HepG2 (cell line): Measurements from ENCODE around the gene F12. TPM values are rescaled to one million over a fixed set of nuclear protein-coding genes. Genes with fewer than 3 reads are reported as not detected.
A peak's percentile ranks its signal among the peaks of the same experiment; 100 is the strongest.

Experiments
- ATAC-seq: fragments of 200-7000 bp; cut with Tn5 transposase; 3 replicates; pipeline ENCODE4 v1.9.1; 2020; ENCODE audit warnings: mild to moderate bottlenecking, moderate library complexity
- BruUV-seq: library from RNA; stranded (reverse); fragments of 400-500 nt; replicated peaks from 2 replicates; lab custom pipeline; 2021; lab: Mats Ljungman, UMichigan
- CTCF ChIA-PET: fragments of 300-600 bp; formaldehyde crosslinking; extraction: SDS; loops from one replicate; lab custom pipeline; 2021; ENCODE audit warnings: low total read pairs, inconsistent platforms, low intra/inter-chr PET ratio; lab: Yijun Ruan, JAX
- POLR2A ChIA-PET: fragments of 350-600 bp; sonication (Branson Sonifier 250); formaldehyde crosslinking; loops from one replicate; lab custom pipeline; 2020; ENCODE audit warnings: antibody characterized with exemption, inconsistent platforms; lab: Yijun Ruan, JAX
- DNase-seq: peaks from one replicate; pipeline ENCODE4 v3.0.0-alpha.2; 2015; ENCODE audit warnings: low spot score
- FAIRE-seq: peaks from 3 replicates; lab custom pipeline; 2011; peaks lifted over from hg19 to GRCh38; lab: Jason Lieb, UNC
- H2AFZ ChIP-seq: one replicate; pipeline ENCODE4 v1.6.1; 2011; ENCODE audit warnings: low read length, inconsistent platforms
- H3K27ac ChIP-seq: fragments of 300-600 bp; 3 replicates; pipeline ENCODE4 v1.8.0; 2011; ENCODE audit warnings: mixed run types, mild to moderate bottlenecking, mixed read lengths, low read length, inconsistent platforms; ENCODE audit not compliant: insufficient read depth; ENCODE audit errors: extremely low read length
- H3K27me3 ChIP-seq, 2 experiments: fragments of 200-600 bp in 1 of 2; 2 replicates in 1 of 2; 3 replicates in 1 of 2; pipeline versions ENCODE4 v1.6.0 to v1.8.0; 2011; ENCODE audit warnings: low read length in 2 of 2, mild to moderate bottlenecking in 2 of 2, moderate library complexity in 2 of 2, inconsistent platforms in 1 of 2; ENCODE audit not compliant: insufficient read depth in 2 of 2, control insufficient read depth in 1 of 2
- H3K36me3 ChIP-seq, 2 experiments: fragments of 200-600 bp in 1 of 2; replicated peaks in 1 of 2; 2 replicates in 1 of 2; 3 replicates in 1 of 2; pipeline versions ENCODE4 v1.5.1 to v1.8.0; 2011; ENCODE audit warnings: low read length in 2 of 2, inconsistent platforms in 1 of 2; ENCODE audit not compliant: insufficient read depth in 2 of 2, control insufficient read depth in 1 of 2
- H3K4me1 ChIP-seq: 2 replicates; pipeline ENCODE4 v1.5.1; 2012; ENCODE audit warnings: low read length, inconsistent platforms; ENCODE audit not compliant: insufficient read depth
- H3K4me2 ChIP-seq: 2 replicates; pipeline ENCODE4 v1.6.0; 2011; ENCODE audit warnings: low read depth, low read length, inconsistent platforms
- H3K4me3 ChIP-seq, 3 experiments: fragments of 200-600 bp in 1 of 3; sonication (generic), shearing (Covaris generic) in 1 of 3; replicated peaks in 1 of 3; 2 replicates each; pipeline ENCODE4 v1.5.1; 2011 to 2016; ENCODE audit warnings: low read length in 3 of 3, inconsistent platforms in 2 of 3, low read depth in 2 of 3, mild to moderate bottlenecking in 2 of 3, control low read depth in 1 of 3, mixed read lengths in 1 of 3; ENCODE audit not compliant: insufficient read depth in 1 of 3
- H3K79me2 ChIP-seq: one replicate; pipeline ENCODE4 v1.6.1; 2011; ENCODE audit warnings: low read length, inconsistent platforms; ENCODE audit not compliant: insufficient read depth
- H3K9ac ChIP-seq: 2 replicates; pipeline ENCODE4 v1.6.0; 2011; ENCODE audit warnings: mild to moderate bottlenecking, low read depth, low read length, inconsistent platforms; ENCODE audit not compliant: insufficient read depth
- H3K9me3 ChIP-seq: 2 replicates; pipeline ENCODE4 v1.5.1; 2012; ENCODE audit warnings: mild to moderate bottlenecking, low read length
- H4K20me1 ChIP-seq: 2 replicates; pipeline ENCODE4 v1.6.0; 2011; ENCODE audit warnings: inconsistent platforms, mild to moderate bottlenecking, low read length, moderate library complexity; ENCODE audit not compliant: insufficient read depth
- CBX5 ChIP-seq: sonication (generic); formaldehyde crosslinking; IDR thresholded peaks from 2 replicates; pipeline ENCODE4 v1.4.0; 2020; ENCODE audit warnings: missing genetic modification reagents, borderline replicate concordance
- CENPT ChIP-seq: sonication (generic); formaldehyde crosslinking; IDR thresholded peaks from 2 replicates; pipeline ENCODE4 v1.8.0; 2022; ENCODE audit warnings: low read depth, mild to moderate bottlenecking, moderate library complexity, missing genetic modification reagents
- HNRNPL ChIP-seq: fragments of 200-400 bp; formaldehyde crosslinking; IDR thresholded peaks from 2 replicates; pipeline ENCODE4 v1.6.1; 2017; ENCODE audit warnings: mild to moderate bottlenecking, low read depth, low read length
- MTF2 ChIP-seq: sonication (generic); formaldehyde crosslinking; IDR thresholded peaks from 2 replicates; pipeline ENCODE4 v1.5.0; 2020; ENCODE audit warnings: missing genetic modification reagents, borderline replicate concordance
- RXRA ChIP-seq: sonication (generic); formaldehyde crosslinking; IDR thresholded peaks from 2 replicates; pipeline ENCODE4 v1.5.1; 2020; ENCODE audit warnings: missing genetic modification reagents
- TFDP2 ChIP-seq: sonication (generic); formaldehyde crosslinking; IDR thresholded peaks from 2 replicates; pipeline ENCODE4 v1.4.0; 2020; ENCODE audit warnings: missing genetic modification reagents
- ZNF205 ChIP-seq: IDR thresholded peaks from 2 replicates; pipeline ENCODE4 v1.6.1; 2018; ENCODE audit warnings: missing biosample characterization, missing genetic modification reagents
- ZNF263 ChIP-seq: sonication (generic); formaldehyde crosslinking; IDR thresholded peaks from 2 replicates; pipeline ENCODE4 v1.4.0; 2020; ENCODE audit warnings: missing genetic modification reagents
- ZNF746 ChIP-seq: sonication (generic); formaldehyde crosslinking; IDR thresholded peaks from 2 replicates; pipeline ENCODE4 v1.8.0; 2022; ENCODE audit warnings: mild to moderate bottlenecking, missing genetic modification reagents
- WGBS: methylation state at CpG from one replicate; pipeline ENCODE4 v1.1.6; 2017; ENCODE audit warnings: low lambda C conversion rate; 5-methylcytosine and 5-hydroxymethylcytosine counted together
- in situ Hi-C: cut with HindIII; loops from 2 replicates; pipeline ENCODE4 v1.10.0; 2017; ENCODE audit warnings: low pct_unique_long_range_greater_than_20kb; ENCODE audit not compliant: extremely low pct_ligation_motif_present
- intact Hi-C: fragments of 100-400 bp; cut with micrococcal nuclease; formaldehyde crosslinking; loops from one replicate; pipeline ENCODE4 v1.10.0; 2022; ENCODE audit not compliant: unreplicated experiment
- polyA plus RNA-seq, 8 experiments: library from polyadenylated mRNA; depleted of rRNA in 3 of 8; stranded (reverse) in 7 of 8; unstranded in 1 of 8; fragments of >200 nt; fragmentation: Illumina TruSeq in 4 of 8; extraction: Trizol in 4 of 8; gene quantifications; 2 replicates each; pipeline versions ENCODE4 v1.2.1 to v1.2.3, GENCODE V29; 2011 to 2016; ENCODE audit warnings: low read depth in 4 of 8, missing spikeins in 1 of 8, mixed read lengths in 1 of 8; ENCODE audit not compliant: insufficient read depth in 1 of 8
- total RNA-seq, 5 experiments: library from RNA; depleted of rRNA; stranded (reverse); fragments of >200 nt; fragmentation: Illumina TruSeq; extraction: Trizol; gene quantifications; 2 replicates each; pipeline ENCODE4 v1.2.3, GENCODE V29; 2016; ENCODE audit warnings: low read depth in 1 of 5
- TF ChIP-seq, protein P1 (sequence below): IDR thresholded peaks from 2 replicates; pipeline ENCODE4 v1.6.1; 2018; ENCODE audit warnings: missing genetic modification reagents, mild to moderate bottlenecking, missing compliant biosample characterization
- TF ChIP-seq, protein P2 (sequence below): IDR thresholded peaks from 2 replicates; pipeline ENCODE4 v1.6.1; 2016; ENCODE audit warnings: missing compliant biosample characterization, missing genetic modification reagents, borderline replicate concordance

The F12 gene
- total and polyA plus RNA-seq, 2 of the 13 experiments (the other 11 are each of a cell fraction or from before 2014, with no cell fraction given): 2.5 to 3.0 TPM

- H3K27ac ChIP-seq: no peak overlapping the region
- H2AFZ ChIP-seq: no peak overlapping the region
- no peaks in the 10 kb centered on the region for H4K20me1 ChIP-seq
- in situ Hi-C loops: no loop called here
- ChIA-PET POLR2A (interaction anchor here (1.1 to 3.3 kb wide), 9 partner anchors 20 to 93 kb away, joined by 3 to 19 read pairs (median 6); partner anchors contain the start of genes GRK6, PDLIM7 and PRR7), CTCF (interaction anchor here (0.6 to 2.3 kb wide), 3 partner anchors 34 to 96 kb away, joined by 3 to 35 read pairs (median 3); no protein-coding TSS in a partner anchor)
- H3K4me1 ChIP-seq: peaks cover 27% of the 10 kb centered on the region
- 88% methylated on average over 8 of the region's 16 CpGs for WGBS
- H3K9ac ChIP-seq: peak overlapping the region; percentile 39; the same call in 1 of the 2 replicates
- intact Hi-C loops: loop anchor here (1.0 kb wide), 1 partner anchor 50 kb away; no protein-coding TSS in a partner anchor
- no TSS peak for BruUV-seq
- DNase-seq (no peak), FAIRE-seq (no peak), ATAC-seq (no peak)
- H3K79me2 ChIP-seq: no peaks in the 10 kb centered on the region
- H3K4me2 ChIP-seq: peak overlapping the region; percentile 71
- H3K27me3 ChIP-seq: no peaks in the 10 kb centered on the region
- TF ChIP-seq HNRNPL (0 out of 2 replicates have a peak, but pooled peaks have one; percentile 55), ZNF263 (CRISPR knock-in tag) (0 out of 2 replicates have a peak, but pooled peaks have one; percentile 8), CENPT (CRISPR knock-in tag) (no peak)
- H3K4me3 ChIP-seq: peak overlapping the region in 2 of 3 experiments; percentile 59 to 70; a peak in 4 of 6 replicates
- H3K9me3 ChIP-seq: no peaks in the 10 kb centered on the region
- no peaks in the 10 kb centered on the region for H3K36me3 ChIP-seq
Observed at GRCh38 chr5:177404641-177405179, 4.7 kb downstream of the F12 start.

DNA sequence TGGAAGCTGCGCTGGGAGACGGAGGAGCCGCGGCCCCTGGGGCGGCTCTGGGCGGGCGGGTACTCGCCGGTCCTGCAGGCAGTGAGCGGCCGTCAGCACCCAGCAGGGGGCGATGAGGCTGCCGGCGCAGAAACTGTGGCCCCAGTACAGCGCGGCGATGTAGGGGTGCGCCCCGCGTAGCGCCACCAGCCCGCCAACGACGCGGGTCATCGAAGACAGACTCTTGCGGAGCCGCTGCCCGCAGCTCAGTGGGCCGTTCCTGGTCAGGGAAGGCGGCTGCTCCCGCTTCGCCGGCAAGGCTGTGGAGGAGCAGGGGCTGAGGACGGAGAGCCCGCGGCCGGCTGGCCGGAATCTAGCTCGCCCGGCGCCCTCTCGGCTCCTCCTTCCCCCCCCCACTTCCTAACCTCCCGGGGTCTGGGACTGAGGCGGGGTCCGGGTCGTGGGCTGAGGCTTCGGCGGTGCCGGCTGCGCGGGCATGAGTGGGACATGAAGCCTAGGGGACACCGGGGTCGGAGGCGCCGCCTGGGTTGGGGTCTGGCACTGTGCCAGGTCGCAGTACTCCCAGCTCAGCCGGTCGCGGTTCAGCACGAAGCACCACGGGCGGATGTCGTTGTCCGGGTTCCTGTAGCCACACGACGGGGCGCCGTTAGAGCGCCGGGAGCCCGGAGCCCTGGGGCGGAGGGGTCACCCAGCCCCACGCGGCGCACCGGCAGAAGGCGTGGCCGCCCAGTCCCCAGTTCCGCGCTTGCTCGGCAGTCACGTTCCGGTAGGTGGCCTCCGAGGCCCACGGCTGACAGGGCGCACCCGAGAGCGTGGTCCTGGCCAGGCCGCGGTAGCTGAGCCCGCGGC is 5.3 kb downstream of the F12 start:
- FAIRE-seq (no peak), DNase-seq (no peak), ATAC-seq (peak; percentile 91)
- no peaks in the 10 kb centered on the region for H4K20me1 ChIP-seq
- in situ Hi-C loops (no loop called here), intact Hi-C loops (loop anchor here (1.0 kb wide), 1 partner anchor 50 kb away; no protein-coding TSS in a partner anchor)
- no peaks in the 10 kb centered on the region for H3K27me3 ChIP-seq
- no peaks in the 10 kb centered on the region for H3K36me3 ChIP-seq
- H3K4me3 ChIP-seq: peak overlapping the region; percentile 30 to 70 (median 59); a peak in 5 of 6 replicates
- H3K4me2 ChIP-seq: peak overlapping the region; percentile 71
- H3K27ac ChIP-seq: no peak overlapping the region
- H3K4me1 ChIP-seq: peaks cover 20% of the 10 kb centered on the region
- no TSS peak for BruUV-seq
- ChIA-PET CTCF (interaction anchor here (0.6 to 2.3 kb wide), 4 partner anchors 22 to 97 kb away, joined by 3 to 35 read pairs (median 3); partner anchors contain the start of gene GRK6), POLR2A (interaction anchor here (0.5 to 3.3 kb wide), 11 partner anchors 21 to 94 kb away, joined by 3 to 19 read pairs (median 4); partner anchors contain the start of genes GRK6, PDLIM7 and PRR7)
- 50% methylated on average over 6 of the region's 93 CpGs for WGBS
- no peak overlapping the region for H2AFZ ChIP-seq
- no peaks in the 10 kb centered on the region for H3K79me2 ChIP-seq
- no peaks in the 10 kb centered on the region for H3K9me3 ChIP-seq
- H3K9ac ChIP-seq: peak overlapping the region; percentile 39; the same call in 1 of the 2 replicates
- TF ChIP-seq CBX5 (CRISPR knock-in tag) (0 out of 2 replicates have a peak, but pooled peaks have one; percentile 14), ZNF746 (CRISPR knock-in tag) (no peak), MTF2 (CRISPR knock-in tag) (0 out of 2 replicates have a peak, but pooled peaks have one; percentile 56), RXRA (CRISPR knock-in tag) (peak; percentile 36; the same call in 1 of the 2 replicates), ZNF205 (no peak), TFDP2 (peak; percentile 38; the same call in 1 of the 2 replicates)
- TF ChIP-seq, protein P1, sequence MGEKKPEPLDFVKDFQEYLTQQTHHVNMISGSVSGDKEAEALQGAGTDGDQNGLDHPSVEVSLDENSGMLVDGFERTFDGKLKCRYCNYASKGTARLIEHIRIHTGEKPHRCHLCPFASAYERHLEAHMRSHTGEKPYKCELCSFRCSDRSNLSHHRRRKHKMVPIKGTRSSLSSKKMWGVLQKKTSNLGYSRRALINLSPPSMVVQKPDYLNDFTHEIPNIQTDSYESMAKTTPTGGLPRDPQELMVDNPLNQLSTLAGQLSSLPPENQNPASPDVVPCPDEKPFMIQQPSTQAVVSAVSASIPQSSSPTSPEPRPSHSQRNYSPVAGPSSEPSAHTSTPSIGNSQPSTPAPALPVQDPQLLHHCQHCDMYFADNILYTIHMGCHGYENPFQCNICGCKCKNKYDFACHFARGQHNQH (CRISPR knock-in tag): no peak
- TF ChIP-seq, protein P2, sequence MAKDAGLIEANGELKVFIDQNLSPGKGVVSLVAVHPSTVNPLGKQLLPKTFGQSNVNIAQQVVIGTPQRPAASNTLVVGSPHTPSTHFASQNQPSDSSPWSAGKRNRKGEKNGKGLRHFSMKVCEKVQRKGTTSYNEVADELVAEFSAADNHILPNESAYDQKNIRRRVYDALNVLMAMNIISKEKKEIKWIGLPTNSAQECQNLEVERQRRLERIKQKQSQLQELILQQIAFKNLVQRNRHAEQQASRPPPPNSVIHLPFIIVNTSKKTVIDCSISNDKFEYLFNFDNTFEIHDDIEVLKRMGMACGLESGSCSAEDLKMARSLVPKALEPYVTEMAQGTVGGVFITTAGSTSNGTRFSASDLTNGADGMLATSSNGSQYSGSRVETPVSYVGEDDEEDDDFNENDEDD: 0 out of 2 replicates have a peak, but pooled peaks have one; percentile 44
